Astrocyte (in vitro differentiated cells and primary cell): ENCODE measurements around the gene ATP1A3. TPM values are rescaled to one million over a fixed set of nuclear protein-coding genes. Genes with fewer than 3 reads are reported as not detected.

Experiments used
- DNase-seq: peaks from one replicate; pipeline ENCODE4 v3.0.0-alpha.2; 2010; ENCODE audit warnings: low read depth
- FAIRE-seq: peaks from 2 replicates; lab custom pipeline; 2011; peaks lifted over from hg19 to GRCh38; lab: Jason Lieb, UNC
- H2AFZ ChIP-seq: 2 replicates; pipeline ENCODE4 v1.6.0; 2012; ENCODE audit warnings: low read depth, low read length, inconsistent platforms
- H3K27ac ChIP-seq: 2 replicates; pipeline ENCODE4 v1.5.1; 2011; ENCODE audit warnings: low read depth, low read length, inconsistent platforms
- H3K27me3 ChIP-seq: 2 replicates; pipeline ENCODE4 v1.6.0; 2011; ENCODE audit warnings: low read length, inconsistent platforms; ENCODE audit not compliant: insufficient read depth
- H3K36me3 ChIP-seq: 2 replicates; pipeline ENCODE4 v1.5.1; 2011; ENCODE audit warnings: low read length, inconsistent platforms; ENCODE audit not compliant: insufficient read depth
- H3K4me1 ChIP-seq: 2 replicates; pipeline ENCODE4 v1.5.1; 2011; ENCODE audit warnings: low read length, inconsistent platforms; ENCODE audit not compliant: insufficient read depth
- H3K4me2 ChIP-seq: 2 replicates; pipeline ENCODE4 v1.6.0; 2012; ENCODE audit warnings: low read length, inconsistent platforms
- H3K4me3 ChIP-seq: 2 replicates; pipeline ENCODE4 v1.5.1; 2011; ENCODE audit warnings: low read depth, mild to moderate bottlenecking, low read length, inconsistent platforms; ENCODE audit not compliant: insufficient read depth
- H3K79me2 ChIP-seq: 2 replicates; pipeline ENCODE4 v1.6.0; 2012; ENCODE audit warnings: mild to moderate bottlenecking, low read length, inconsistent platforms; ENCODE audit not compliant: insufficient read depth
- H3K9ac ChIP-seq: 2 replicates; pipeline ENCODE4 v1.6.0; 2012; ENCODE audit warnings: mild to moderate bottlenecking, low read length, inconsistent platforms
- H3K9me3 ChIP-seq: 2 replicates; pipeline ENCODE4 v1.5.1; 2012; ENCODE audit warnings: low read depth, mild to moderate bottlenecking, low read length, inconsistent platforms; ENCODE audit not compliant: insufficient read depth
- H4K20me1 ChIP-seq: 2 replicates; pipeline ENCODE4 v1.6.0; 2012; ENCODE audit warnings: low read length, inconsistent platforms; ENCODE audit not compliant: insufficient read depth
- H3K27ac Mint-ChIP-seq: one replicate; pipeline ENCODE4 v1.8.0; 2021; ENCODE audit warnings: mild to moderate bottlenecking, mixed read lengths; ENCODE audit not compliant: unreplicated experiment
- H3K27me3 Mint-ChIP-seq: one replicate; pipeline ENCODE4 v1.8.0; 2021; ENCODE audit warnings: low read depth, mixed read lengths; ENCODE audit not compliant: unreplicated experiment
- H3K36me3 Mint-ChIP-seq: one replicate; pipeline ENCODE4 v1.8.0; 2021; ENCODE audit warnings: low read depth, mixed read lengths; ENCODE audit not compliant: unreplicated experiment
- H3K4me1 Mint-ChIP-seq: one replicate; pipeline ENCODE4 v1.8.0; 2021; ENCODE audit warnings: low read depth, mixed read lengths; ENCODE audit not compliant: unreplicated experiment
- H3K4me3 Mint-ChIP-seq: one replicate; pipeline ENCODE4 v1.8.0; 2021; ENCODE audit warnings: mild to moderate bottlenecking, moderate library complexity, mixed read lengths; ENCODE audit not compliant: unreplicated experiment
- H3K9me3 Mint-ChIP-seq: one replicate; pipeline ENCODE4 v1.8.0; 2021; ENCODE audit warnings: mild to moderate bottlenecking, mixed read lengths; ENCODE audit not compliant: unreplicated experiment
- CTCF ChIP-seq: IDR thresholded peaks from 2 replicates; pipeline ENCODE4 v1.5.1; 2011; ENCODE audit warnings: low read depth, mild to moderate bottlenecking, inconsistent platforms, low read length, moderate library complexity; ENCODE audit not compliant: insufficient read depth
- EZH2 ChIP-seq: IDR thresholded peaks from 2 replicates; pipeline ENCODE4 v1.6.1; 2012; ENCODE audit warnings: mild to moderate bottlenecking, low read length, inconsistent platforms; ENCODE audit not compliant: insufficient read depth
- total RNA-seq: library from RNA; stranded (reverse); gene quantifications from 2 replicates; pipeline ENCODE4 v1.2.1, GENCODE V29; 2021

Gene ATP1A3
- total RNA-seq, 1 donor from 2014 or later = 3.4 TPM

DNA sequence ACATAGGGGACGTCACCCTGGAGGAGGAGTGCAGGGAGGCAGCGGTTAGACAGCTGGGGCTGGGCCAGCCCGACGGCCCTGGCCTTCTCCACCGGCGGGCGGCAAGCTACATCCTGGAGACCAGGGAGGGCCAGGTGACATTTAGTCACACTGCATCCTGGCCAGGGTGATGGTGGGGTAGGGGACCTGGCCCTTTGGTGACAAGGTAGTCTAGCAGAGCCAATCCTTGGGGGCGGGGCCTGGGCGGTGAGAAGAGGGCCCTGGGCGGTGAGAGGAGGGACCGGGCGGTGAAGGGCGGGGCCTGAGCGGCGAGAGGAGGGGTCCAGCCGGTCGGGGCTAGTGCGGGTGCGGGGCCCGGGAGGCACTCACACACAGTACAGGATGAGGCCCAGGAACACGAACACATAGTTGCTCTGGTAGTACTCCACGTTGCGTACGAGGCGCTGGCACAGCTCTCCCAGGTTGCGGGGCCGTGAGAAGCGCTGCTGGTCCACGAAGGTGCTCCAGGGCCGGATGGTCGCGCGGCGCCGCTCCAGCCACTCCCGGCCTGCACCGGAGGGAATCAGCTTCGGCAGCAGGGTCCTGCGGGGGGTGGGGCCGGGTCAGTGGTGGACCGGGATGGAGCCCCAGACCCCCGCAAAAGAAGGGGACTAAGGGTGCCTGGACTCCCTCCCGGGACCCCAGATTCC is 35.5 kb downstream of the ATP1A3 start:
- peak overlapping the region; percentile 98 for H3K4me2 ChIP-seq
- H3K4me3 ChIP-seq = peak overlapping the region; percentile 75
- peaks cover 19% of the 10 kb centered on the region for H3K4me1 Mint-ChIP-seq
- TF ChIP-seq EZH2 (no peak), CTCF (no peak)
- peaks cover 4% of the 10 kb centered on the region for H3K36me3 ChIP-seq
- H3K9me3 Mint-ChIP-seq = no peaks in the 10 kb centered on the region
- no peaks in the 10 kb centered on the region for H3K27me3 ChIP-seq
- no peaks in the 10 kb centered on the region for H3K27me3 Mint-ChIP-seq
- DNase-seq (peak; percentile 58), FAIRE-seq (no peak)
- peaks cover 10% of the 10 kb centered on the region for H3K36me3 Mint-ChIP-seq
- peaks cover 16% of the 10 kb centered on the region for H3K4me1 ChIP-seq
- H3K9ac ChIP-seq = peak overlapping the region; percentile 100
- peak overlapping the region; percentile 70 for H2AFZ ChIP-seq
- H3K79me2 ChIP-seq = peaks cover 20% of the 10 kb centered on the region
- no peaks in the 10 kb centered on the region for H3K9me3 ChIP-seq
- peak overlapping the region; percentile 95 for H3K27ac ChIP-seq
- H3K27ac Mint-ChIP-seq = peak overlapping the region; percentile 97
- H4K20me1 ChIP-seq = peaks cover 32% of the 10 kb centered on the region
- H3K4me3 Mint-ChIP-seq = peak overlapping the region; percentile 97

- Mint-ChIP-seq H3K4me1 (peaks cover 19% of the 10 kb centered on the region), H3K27me3 (no peaks in the 10 kb centered on the region), H3K36me3 (peaks cover 10% of the 10 kb centered on the region), H3K9me3 (no peaks in the 10 kb centered on the region), H3K4me3 (peak overlapping the region; percentile 97), H3K27ac (peak overlapping the region; percentile 86)
- H3K4me2 ChIP-seq = peak overlapping the region; percentile 98
- H4K20me1 ChIP-seq = peaks cover 32% of the 10 kb centered on the region
- FAIRE-seq (no peak), DNase-seq (peak; percentile 67)
- peak overlapping the region; percentile 95 for H3K27ac ChIP-seq
- no peaks in the 10 kb centered on the region for H3K9me3 ChIP-seq
- peaks cover 20% of the 10 kb centered on the region for H3K79me2 ChIP-seq
- H3K4me1 ChIP-seq = peaks cover 16% of the 10 kb centered on the region
- peak overlapping the region; percentile 75 for H3K4me3 ChIP-seq
- peak overlapping the region; percentile 70 for H2AFZ ChIP-seq
- peak; percentile 86 for TF ChIP-seq CTCF
- TF ChIP-seq EZH2 = no peak
- H3K36me3 ChIP-seq = peaks cover 4% of the 10 kb centered on the region
- H3K27me3 ChIP-seq = no peaks in the 10 kb centered on the region
- H3K9ac ChIP-seq = peak overlapping the region; percentile 100
These were observed 36.1 kb downstream of the ATP1A3 start for GRCh38 chr19:41957838-41958366.
